Endothelial cell of umbilical vein (primary cell): ENCODE results near the gene PLEKHH3.

Experiments used
- CTCF ChIP-seq, 2 donors: IDR thresholded peaks; 1 replicate in 1 of 2; 2 replicates in 1 of 2; pipeline ENCODE4 v1.5.1; 2011; ENCODE audit warnings: low read length in 2 of 2, mild to moderate bottlenecking in 2 of 2, moderate library complexity in 2 of 2, control low read depth in 1 of 2, inconsistent platforms in 1 of 2, low read depth in 1 of 2; ENCODE audit not compliant: insufficient read depth in 1 of 2; ENCODE audit errors: extremely low read depth in 1 of 2
- EZH2 ChIP-seq: IDR thresholded peaks from 2 replicates; pipeline ENCODE4 v1.6.1; 2012; ENCODE audit warnings: borderline replicate concordance, low read depth, mild to moderate bottlenecking, moderate library complexity, low read length, inconsistent platforms; ENCODE audit not compliant: severe bottlenecking
- FOS ChIP-seq: IDR thresholded peaks from 2 replicates; pipeline ENCODE4 v1.6.1; 2011; ENCODE audit warnings: mild to moderate bottlenecking, low read length, moderate library complexity, borderline replicate concordance; ENCODE audit not compliant: insufficient read depth
- MYC ChIP-seq: IDR thresholded peaks from one replicate; pipeline ENCODE4 v1.6.1; 2011; ENCODE audit warnings: mild to moderate bottlenecking, low read depth, low read length
- POLR2AphosphoS5 ChIP-seq: IDR thresholded peaks from 2 replicates; pipeline ENCODE4 v1.6.1; 2012; ENCODE audit warnings: low read depth, mild to moderate bottlenecking, control low read depth, low read length, moderate library complexity; ENCODE audit not compliant: insufficient read depth

GRCh38 chr17:42684929-42685556 is 8.2 kb upstream of the PLEKHH3 start:
- no peak for TF ChIP-seq CTCF (IDR thresholded peaks at IDR 0.05; ENCODE audit: extremely low read depth in 1 of 2, insufficient read depth in 1 of 2, low read depth in 1 of 2, low read length in 2 of 2)
- TF ChIP-seq EZH2: peak; percentile 57
- no peak for TF ChIP-seq FOS
- TF ChIP-seq MYC: no peak
- TF ChIP-seq POLR2AphosphoS5: no peak
